NCI-H446 (cell line): ENCODE results near the gene SNN.

Source experiments
- DNase-seq, 2 experiments: peaks; one replicate each; lab custom pipeline; 2025; lab: John Stamatoyannopoulos, UW

SNN gene

DNA sequence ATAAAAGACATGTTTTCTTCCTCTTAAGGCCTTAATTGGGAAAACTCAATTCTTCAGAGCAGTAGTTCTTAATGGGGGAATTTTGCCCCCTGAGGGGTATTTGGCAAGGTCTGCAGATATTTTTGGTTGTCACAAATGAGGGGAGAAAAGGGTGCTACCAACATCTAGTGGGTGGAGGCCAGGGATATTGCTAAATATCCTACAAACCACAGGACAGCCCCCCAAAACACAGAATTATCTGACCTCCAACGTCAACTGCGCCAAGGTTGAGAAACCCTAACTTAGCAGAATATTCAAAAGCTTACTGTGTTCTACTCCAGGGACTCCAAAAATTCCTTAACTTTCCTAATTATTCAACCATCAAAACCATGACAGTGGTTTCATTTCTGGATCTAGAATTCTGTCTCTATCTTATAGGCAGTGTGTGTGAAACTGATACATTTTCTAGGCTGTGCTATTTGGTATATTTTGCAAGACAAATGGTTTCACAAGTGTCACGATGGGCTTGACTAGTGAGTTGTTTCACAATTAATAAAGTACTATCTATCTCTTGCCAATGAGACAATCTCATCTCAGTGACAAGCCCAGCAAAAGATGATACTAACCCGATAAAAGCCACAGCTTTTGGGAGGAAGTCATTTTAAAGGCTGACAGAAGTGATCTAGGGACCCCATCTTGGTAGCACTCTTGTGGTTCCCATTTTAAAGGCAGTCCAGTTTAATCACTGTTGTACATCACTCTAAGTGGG lies 59.7 kb downstream of the SNN start:
- no peak for DNase-seq
